ENCODE data around the gene STMN1.

Gene STMN1

GRCh38 chr1:25871704-25872494 lies 34.3 kb downstream of the STMN1 start:
- no peak for DNase-seq (ENCODE audit: low read depth in 2 of 2, low spot score in 1 of 2)

- DNase-seq (ENCODE audit: low read depth in 2 of 2, low spot score in 1 of 2) = no peak
Measured at GRCh38 chr1:25871086-25871703, 35.0 kb downstream of the STMN1 start.

DNA sequence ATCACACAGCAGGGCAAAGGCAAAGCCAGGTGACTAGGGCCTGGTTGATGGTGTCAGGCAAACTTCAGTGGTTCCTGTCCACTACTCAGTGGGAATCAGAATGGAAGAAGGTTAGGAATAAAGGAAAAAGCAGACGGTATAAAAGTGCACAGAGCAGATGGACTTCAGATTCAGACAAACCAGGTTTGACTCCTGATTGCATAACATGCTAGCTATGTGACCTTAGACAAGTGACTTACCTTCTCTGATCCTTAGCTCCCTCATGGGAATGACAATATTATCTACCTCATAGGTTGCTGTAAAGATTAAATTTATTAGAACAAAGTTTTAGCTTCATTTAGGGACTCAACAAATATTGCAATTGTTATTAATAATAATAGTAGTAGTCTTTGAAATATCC lies 35.6 kb downstream of the STMN1 start:
- DNase-seq (ENCODE audit: low read depth in 2 of 2, low spot score in 1 of 2) = no peak

DNA sequence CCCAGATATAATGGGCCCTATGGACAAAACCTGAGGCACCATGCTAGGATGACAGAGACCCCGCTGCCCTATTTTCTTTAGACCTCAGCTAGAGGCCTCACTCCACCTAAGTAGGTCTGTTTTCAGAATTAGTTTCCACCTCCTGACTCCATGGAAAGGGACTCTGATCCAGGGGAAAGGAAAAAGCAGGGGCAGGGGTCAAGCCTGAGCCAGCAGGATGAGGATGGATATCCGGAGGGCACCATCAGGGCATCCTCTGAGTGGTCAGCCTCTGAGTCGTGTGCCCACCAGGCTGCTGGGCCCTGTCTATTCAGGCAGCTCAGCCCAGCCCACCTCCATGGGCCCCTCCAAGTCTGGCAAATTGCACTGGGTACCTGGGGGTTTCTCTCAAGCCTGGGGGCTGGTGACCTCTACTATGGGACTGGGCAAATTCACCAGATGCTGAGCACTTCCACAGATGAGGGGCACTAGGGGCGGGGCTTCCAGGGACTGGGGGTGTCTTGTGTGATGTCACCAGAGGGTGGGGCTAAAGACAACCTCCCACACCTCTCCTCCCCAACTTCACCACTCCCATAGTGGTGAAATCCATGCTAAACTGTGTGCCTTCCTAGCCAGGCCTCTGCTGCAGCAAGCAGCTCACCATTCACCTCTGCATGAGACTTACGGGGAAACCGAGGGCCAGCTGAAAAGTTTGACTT lies 36.2 kb downstream of the STMN1 start:
- no peak for DNase-seq (ENCODE audit: low read depth in 2 of 2, low spot score in 1 of 2)

DNA sequence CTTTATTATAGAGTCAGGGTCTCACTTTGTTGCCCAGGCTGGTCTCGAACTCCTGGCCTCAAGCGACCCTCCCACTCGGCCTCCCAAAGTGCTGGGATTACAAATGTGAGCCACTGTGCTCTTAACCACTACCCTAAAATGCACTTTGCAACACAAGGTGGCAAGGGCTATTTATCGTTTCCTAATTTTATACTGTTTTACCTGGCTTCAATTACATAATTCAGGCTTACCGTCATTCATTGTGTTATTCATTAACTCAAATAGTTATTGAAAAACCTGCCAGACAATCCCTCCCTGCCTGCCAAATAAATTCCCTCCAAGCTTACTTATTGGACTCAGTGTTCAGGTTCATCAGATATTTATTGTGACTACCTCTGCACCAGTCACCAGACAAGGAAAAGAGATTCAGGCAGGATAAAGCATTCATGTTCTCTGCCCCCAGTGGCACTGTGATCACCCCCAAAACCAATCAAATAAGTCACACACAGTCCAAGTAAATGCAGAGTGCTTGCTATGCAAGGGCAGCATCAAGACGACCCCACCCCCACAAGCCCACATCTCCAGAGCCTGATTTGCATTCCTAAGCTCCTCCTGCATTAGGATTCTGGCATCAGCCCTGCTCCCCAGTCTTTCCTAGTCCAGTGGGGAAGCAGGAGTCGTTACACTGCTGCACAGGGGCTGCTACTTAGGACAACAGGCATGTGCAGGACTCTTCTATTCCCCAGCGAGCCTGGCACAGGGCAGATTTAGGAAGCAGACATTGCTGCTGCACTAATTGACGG lies 38.8 kb downstream of the STMN1 start:
- no peak for DNase-seq (ENCODE audit: low read depth in 2 of 2, low spot score in 1 of 2)

GRCh38 chr1:25866288-25866687 lies 39.9 kb downstream of the STMN1 start:
- no peak for DNase-seq (ENCODE audit: low read depth in 2 of 2, low spot score in 1 of 2)

DNA sequence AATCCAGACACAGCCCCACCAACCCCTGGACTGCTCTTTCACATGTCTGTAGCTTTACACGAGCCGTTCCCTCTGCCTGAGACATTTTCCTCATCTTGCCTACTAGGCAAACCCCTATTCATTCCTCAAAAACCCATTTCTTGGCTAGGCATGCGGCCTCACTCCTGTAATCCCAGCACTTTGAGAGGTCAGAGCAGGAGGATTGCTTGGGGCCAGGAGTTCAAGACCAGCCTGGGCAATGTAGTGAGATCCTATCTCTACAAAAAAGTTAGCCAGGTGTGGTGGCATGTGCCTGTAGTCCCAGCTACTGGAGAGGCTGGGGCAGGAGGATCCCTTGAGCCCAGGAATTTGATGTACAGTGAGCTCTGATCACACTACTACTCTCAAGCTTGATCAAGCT lies 41.8 kb downstream of the STMN1 start:
- no peak for DNase-seq (ENCODE audit: low read depth in 2 of 2, low spot score in 1 of 2)

GRCh38 chr1:25863486-25864262 lies 42.5 kb downstream of the STMN1 start:
- DNase-seq (ENCODE audit: low read depth in 2 of 2, low spot score in 1 of 2) = no peak

GRCh38 chr1:25862785-25863485 lies 43.3 kb downstream of the STMN1 start:
- no peak for DNase-seq (ENCODE audit: low read depth in 2 of 2, low spot score in 1 of 2)

GRCh38 chr1:25861316-25862286 lies 44.6 kb downstream of the STMN1 start:
- no peak for DNase-seq (ENCODE audit: low read depth in 2 of 2, low spot score in 1 of 2)

DNA sequence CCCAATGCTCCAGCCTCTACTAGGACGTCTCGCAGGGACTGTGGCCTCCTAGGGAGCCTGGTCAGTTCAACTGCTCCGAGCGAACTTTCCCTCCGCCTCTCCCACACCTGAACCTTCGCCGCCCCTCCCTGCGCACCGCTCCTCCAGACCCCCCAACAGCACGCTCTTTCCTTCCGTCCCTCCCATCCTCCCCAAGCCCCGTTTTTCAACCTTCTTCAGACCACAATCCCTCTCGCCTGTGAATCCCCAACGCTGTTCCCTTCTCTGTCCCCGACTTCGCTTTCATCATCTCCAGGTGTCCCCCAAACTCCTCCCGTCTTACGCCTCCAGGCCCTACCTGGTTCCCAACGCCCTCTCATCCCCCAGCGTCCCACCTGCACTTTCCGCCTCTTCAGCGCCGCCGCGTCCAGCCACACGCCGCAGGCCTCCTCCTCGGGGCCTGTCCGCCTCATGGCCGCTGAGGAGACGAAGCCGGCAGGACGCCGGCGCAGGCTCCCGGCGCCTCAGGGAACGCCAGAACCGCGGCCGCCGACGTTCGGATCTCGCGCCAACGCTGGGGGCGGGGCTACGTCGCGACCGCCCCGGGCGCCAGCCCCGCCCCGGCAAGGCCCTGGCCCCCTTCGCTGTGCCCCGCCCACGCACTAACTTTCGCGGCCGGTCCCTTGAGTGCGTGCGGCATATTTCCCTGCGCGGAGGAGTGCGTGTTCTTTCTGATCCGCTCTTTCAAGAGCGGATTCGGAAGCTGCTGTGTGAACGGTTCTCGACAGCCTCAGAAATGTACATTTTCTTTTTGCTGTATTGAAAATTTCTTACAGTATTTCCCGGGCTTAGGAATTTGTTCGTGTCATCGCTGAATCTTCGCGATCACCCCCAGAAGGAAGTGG lies 47.1 kb downstream of the STMN1 start, which contains the start of gene AUNIP:
TSS of gene AUNIP (minus strand) at position 552 of the 884 bp plus-strand sequence. CDS start at position 452, 100 bp downstream.
- peak; percentile 79 to 83 for DNase-seq (ENCODE audit: low read depth in 2 of 2, low spot score in 1 of 2)

DNA sequence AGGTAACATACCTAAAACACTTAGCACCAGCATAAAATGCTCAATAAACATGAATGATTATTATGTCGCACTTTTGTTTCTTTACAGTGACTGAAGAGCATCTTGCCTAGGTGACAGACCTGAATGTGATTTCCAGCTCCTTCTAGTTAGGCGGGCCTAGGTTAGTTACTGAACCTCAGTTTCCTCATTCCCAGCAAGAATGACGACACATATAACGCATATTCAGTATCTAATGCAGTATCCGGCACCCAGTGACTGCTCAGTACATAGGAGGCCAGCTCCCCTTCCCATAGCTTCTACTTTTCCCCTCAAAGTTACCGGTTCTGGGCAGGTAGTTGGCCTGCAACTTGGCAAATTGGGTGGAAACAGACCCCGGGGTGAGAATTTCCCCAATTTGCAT lies 47.7 kb downstream of the STMN1 start:
- DNase-seq (ENCODE audit: low read depth in 2 of 2, low spot score in 1 of 2) = no peak

- DNase-seq (ENCODE audit: low read depth in 2 of 2, low spot score in 1 of 2) = no peak
Measured at GRCh38 chr1:25856856-25857255, 49.4 kb downstream of the STMN1 start.

DNA sequence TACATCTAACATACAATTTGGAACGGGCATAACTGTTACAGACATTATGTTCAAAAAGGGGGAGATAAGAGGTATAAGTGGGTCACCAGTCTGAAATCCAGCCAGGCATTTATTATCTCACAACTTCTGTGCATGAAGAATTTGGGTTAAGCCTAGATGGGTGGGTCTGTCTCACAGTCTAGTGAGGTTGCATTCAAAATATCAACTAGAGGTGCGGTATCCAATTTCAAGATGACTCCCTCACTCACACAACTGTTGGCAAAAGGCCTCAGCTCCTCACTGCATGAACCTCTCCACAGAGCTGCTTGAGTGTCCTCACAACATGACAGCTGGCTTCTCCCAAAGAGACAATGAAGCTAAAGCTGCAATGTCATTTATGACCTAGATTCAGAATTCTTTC lies 51.7 kb downstream of the STMN1 start:
- DNase-seq (ENCODE audit: low read depth in 2 of 2, low spot score in 1 of 2) = no peak

Data from stimulated activated CD8-positive, alpha-beta memory T cell treated with anti-CD3 and anti-CD28 coated beads, Interleukin-4, amount 100 ng/mL, for 4 hours (primary cell).